Mucosa of descending colon (tissue), 3 donors: ENCODE results near the gene NAPSA. TPM values are rescaled to one million over a fixed set of nuclear protein-coding genes. Genes with fewer than 3 reads are reported as not detected.

Source experiments
- ATAC-seq: fragments of 200-7000 bp; cut with Tn5 transposase; one replicate; pipeline ENCODE4 v1.9.1; 2020; ENCODE audit warnings: mild to moderate bottlenecking, moderate library complexity
- DNase-seq, 3 donors: peaks; one replicate each; pipeline ENCODE4 v3.0.0-alpha.2; 2020
- H3K36me3 ChIP-seq: fragments of 200-600 bp; one replicate; pipeline ENCODE4 v1.8.0; 2021; ENCODE audit warnings: low read depth, mild to moderate bottlenecking
- H3K4me1 ChIP-seq: fragments of 200-600 bp; one replicate; pipeline ENCODE4 v1.8.0; 2021; ENCODE audit warnings: low read depth, mild to moderate bottlenecking
- H3K4me3 ChIP-seq: fragments of 200-600 bp; one replicate; pipeline ENCODE4 v1.8.0; 2021; ENCODE audit warnings: mild to moderate bottlenecking
- H3K9me3 ChIP-seq: fragments of 200-600 bp; one replicate; pipeline ENCODE4 v1.8.0; 2021; ENCODE audit warnings: mild to moderate bottlenecking
- intact Hi-C, 2 donors: fragments of 100-400 bp; cut with DNase I in 1 of 2; cut with micrococcal nuclease in 1 of 2; formaldehyde crosslinking; loops; one replicate each; pipeline versions ENCODE4 v1.11.0 to v1.11.1; 2022; cut with DNase I, micrococcal nuclease
- total RNA-seq, 3 donors: library from RNA; stranded (reverse); fragmentation: NEBNext Ultra II Directional in 2 of 3; extraction: Animal tissue kit (Norgen Biotek cat#: 25700) in 2 of 3; gene quantifications; one replicate each; pipeline versions ENCODE4 v1.2.1 to v1.2.4, GENCODE V29; 2021 to 2023
- TF ChIP-seq, protein P1 (sequence below): fragments of 200-600 bp; IDR thresholded peaks from one replicate; pipeline ENCODE4 v1.8.0; 2022; ENCODE audit warnings: antibody characterized with exemption, mild to moderate bottlenecking
- donor health status: DM: no; HTN: no; CAD: no; lungs with moderate emphysema.
- donor health status: DM: no; HTN: no; CAD: no.
- donor health status: DM: no; HTN: yes; CAD: no.

Gene NAPSA
- total RNA-seq, 3 donors from 2014 or later, result 1.8 to 3.2 (median 2.0) TPM

DNA sequence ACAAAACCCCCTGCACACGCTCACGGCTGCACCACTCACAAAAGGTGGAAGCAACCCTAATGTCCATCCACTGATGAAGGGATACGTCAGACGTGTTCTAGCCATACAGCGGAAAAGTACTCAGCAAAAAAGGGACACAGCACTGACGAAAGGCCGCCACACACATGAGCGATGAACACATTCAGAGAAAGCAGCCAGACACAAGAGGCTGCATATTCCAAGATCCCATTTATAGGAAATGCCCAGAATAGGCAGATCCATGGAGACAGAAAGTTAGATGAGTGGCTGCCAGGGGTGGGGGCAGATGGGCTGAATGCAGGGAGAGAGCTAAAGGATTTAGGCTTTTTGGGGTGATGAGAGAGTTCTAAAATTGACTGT is 22.4 kb upstream of the NAPSA start:
- TF ChIP-seq, protein P1, sequence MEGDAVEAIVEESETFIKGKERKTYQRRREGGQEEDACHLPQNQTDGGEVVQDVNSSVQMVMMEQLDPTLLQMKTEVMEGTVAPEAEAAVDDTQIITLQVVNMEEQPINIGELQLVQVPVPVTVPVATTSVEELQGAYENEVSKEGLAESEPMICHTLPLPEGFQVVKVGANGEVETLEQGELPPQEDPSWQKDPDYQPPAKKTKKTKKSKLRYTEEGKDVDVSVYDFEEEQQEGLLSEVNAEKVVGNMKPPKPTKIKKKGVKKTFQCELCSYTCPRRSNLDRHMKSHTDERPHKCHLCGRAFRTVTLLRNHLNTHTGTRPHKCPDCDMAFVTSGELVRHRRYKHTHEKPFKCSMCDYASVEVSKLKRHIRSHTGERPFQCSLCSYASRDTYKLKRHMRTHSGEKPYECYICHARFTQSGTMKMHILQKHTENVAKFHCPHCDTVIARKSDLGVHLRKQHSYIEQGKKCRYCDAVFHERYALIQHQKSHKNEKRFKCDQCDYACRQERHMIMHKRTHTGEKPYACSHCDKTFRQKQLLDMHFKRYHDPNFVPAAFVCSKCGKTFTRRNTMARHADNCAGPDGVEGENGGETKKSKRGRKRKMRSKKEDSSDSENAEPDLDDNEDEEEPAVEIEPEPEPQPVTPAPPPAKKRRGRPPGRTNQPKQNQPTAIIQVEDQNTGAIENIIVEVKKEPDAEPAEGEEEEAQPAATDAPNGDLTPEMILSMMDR, result no peak
- intact Hi-C loops, result no loop called here
- no peak overlapping the region for H3K4me3 ChIP-seq
- no peak for ATAC-seq
- H3K4me1 ChIP-seq, result peaks cover 8% of the 10 kb centered on the region
- peaks cover 3% of the 10 kb centered on the region for H3K36me3 ChIP-seq
- no peaks in the 10 kb centered on the region for H3K9me3 ChIP-seq
- DNase-seq, result no peak

DNA sequence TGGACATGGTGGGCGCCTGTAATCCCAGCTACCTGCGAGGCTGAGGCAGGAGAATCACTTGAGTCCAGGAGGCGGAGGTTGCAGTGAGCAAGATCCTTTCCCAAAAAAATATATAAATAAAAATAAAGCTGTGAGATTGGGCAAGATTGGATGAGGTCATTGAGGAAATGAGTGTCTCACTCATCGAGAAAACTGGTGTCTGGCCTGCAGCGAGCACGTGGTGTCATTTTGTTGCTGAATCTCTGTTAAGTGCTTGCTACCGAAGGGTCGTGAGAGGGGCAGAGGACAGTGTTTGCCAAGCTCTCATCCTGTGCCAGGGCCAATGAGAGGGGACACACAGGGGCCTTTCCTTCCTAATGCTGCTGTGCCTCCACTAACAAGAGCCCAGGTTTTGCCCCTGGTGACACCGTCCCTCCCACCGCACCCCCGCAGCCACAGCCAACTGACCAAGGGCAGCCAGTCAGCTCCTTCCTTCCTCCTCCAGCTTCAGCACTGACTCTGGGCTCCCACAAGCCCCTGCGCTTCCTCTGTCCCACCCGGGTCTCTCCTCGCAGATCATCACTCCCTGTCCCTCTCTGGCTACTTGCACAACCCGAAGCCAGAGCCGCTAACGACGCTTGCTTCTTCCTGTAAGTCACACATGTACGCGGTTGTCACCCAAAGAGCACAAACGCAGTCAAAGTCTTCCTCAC is 21.9 kb upstream of the NAPSA start:
- ATAC-seq (no peak), DNase-seq (no peak)
- peaks cover 3% of the 10 kb centered on the region for H3K36me3 ChIP-seq
- H3K4me1 ChIP-seq, result peaks cover 8% of the 10 kb centered on the region
- intact Hi-C loops, result no loop called here
- H3K4me3 ChIP-seq, result no peak overlapping the region
- TF ChIP-seq, protein P1, result no peak
- no peaks in the 10 kb centered on the region for H3K9me3 ChIP-seq

DNA sequence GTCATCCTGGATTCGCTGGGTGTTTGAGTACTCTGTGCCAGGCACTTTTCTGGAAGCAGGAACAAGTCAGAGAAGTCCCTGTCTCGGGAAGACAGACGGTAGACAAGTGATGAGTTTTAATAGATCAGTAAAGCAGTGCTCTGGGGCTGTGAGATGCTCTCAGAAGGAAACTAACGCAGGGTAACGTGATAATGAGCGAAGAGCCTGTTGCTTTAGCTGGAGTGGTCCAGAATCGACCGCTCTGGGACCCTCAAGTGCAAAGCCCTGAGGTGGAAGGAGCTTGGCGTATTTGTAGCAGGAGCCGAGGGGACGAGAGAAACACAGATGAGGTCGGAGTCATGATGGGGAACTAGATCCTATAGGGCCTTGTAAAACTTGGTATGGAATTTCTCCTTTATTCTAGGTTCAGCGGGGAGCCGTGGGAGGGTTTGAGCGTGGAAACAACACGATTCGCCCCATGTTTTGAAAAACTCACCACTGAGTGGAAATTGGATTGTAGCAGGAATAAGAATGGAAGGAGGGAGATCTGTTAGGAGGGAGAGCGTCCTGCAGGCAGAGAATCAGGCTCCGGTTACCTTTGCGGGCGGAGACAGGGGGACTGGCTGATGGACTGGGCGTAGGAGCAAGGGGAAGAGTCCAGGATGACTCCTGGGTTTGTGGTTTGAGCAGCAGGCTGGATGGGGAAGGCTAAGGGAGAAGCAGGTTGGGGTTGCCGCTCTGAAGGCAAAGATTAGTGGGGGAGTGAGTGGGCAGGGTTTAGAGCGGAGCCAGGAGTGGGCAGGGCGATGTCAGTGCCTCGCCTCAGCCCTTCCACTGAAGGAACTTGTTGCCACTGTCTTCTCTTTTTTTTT is 19.5 kb upstream of the NAPSA start:
- peaks cover 8% of the 10 kb centered on the region for H3K4me1 ChIP-seq
- H3K36me3 ChIP-seq, result peaks cover 9% of the 10 kb centered on the region
- intact Hi-C loops, result no loop called here
- ATAC-seq (no peak), DNase-seq (no peak)
- H3K4me3 ChIP-seq, result peak overlapping the region; percentile 20
- H3K9me3 ChIP-seq, result no peaks in the 10 kb centered on the region
- TF ChIP-seq, protein P1, result no peak

DNA sequence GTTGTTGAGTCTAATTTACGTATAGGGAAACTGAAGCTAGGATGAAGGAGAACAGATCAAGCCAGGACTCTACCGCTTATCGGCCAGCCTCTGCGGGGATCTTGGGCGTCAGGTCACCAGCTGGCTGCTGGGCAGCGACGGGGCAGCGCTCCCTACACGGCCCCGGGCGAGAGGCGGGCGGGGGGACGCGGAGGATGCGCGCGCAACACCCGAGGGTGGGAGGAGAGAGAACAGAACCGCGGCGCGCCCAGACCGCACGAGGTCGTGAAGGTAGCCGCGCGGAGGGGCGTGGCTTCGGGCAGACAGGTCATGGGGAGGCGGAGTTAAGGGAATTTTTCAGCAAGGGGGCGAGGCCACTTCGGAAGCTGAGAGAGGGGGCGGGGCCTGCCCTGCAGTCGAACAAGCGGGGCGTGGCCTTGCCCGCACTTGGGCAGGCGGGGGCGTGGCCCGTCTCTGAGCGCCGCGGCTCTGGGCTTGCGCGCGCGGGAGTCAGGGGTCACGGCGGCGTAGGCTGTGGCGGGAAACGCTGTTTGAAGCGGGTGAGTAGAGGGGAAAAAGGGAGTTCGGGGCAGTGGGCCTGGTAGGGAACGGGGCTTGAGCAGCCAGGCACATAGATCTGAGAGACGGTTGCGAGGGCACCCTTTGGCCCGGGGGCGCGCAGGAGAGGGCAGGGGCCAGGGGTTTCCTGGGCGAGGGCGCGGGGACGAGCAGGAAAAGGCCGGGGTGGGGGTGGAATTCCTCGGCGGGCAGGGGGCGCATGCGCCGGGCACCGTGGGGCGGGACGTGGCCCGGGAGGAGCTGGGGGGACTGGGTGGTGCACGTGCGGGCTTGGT is 18.6 kb upstream of the NAPSA start, which contains the start of gene POLD1:
TSS of gene POLD1 (plus strand) at position 496 of the 833 bp plus-strand sequence. CDS start 14,505 bp downstream, outside the sequence.
- TF ChIP-seq, protein P1, result no peak
- peak; percentile 97 for ATAC-seq
- Histone ChIP-seq H3K36me3 (peaks cover 9% of the 10 kb centered on the region), H3K4me3 (peak within 1 kb of the TSS; percentile 20), H3K4me1 (peaks cover 8% of the 10 kb centered on the region), H3K9me3 (no peaks in the 10 kb centered on the region)
- peak; percentile 99 to 100 (median 99) for DNase-seq
- intact Hi-C loops, result no loop called here
